H1 (cell line): ENCODE data around the gene HS6ST2. TPM values are rescaled to one million over a fixed set of nuclear protein-coding genes. Genes with fewer than 3 reads are reported as not detected.

ENCODE experiments used
- CTCF ChIA-PET: fragments of 300-600 bp; sonication (Branson Sonifier 250); formaldehyde crosslinking; loops from one replicate; lab custom pipeline; 2021; ENCODE audit not compliant: partially characterized antibody; lab: Charles Lee
- POLR2A ChIA-PET: fragments of 300-600 bp; sonication (Branson Sonifier 250); formaldehyde crosslinking; loops from one replicate; lab custom pipeline; 2021; ENCODE audit warnings: inconsistent platforms; ENCODE audit not compliant: partially characterized antibody; lab: Charles Lee
- DNase-seq, 2 experiments: peaks; one replicate each; pipeline versions ENCODE4 v3.0.0 to v3.0.0-alpha.2; 2010 to 2022; ENCODE audit warnings: low spot score in 2 of 2, low read depth in 1 of 2, mixed read lengths in 1 of 2
- FAIRE-seq: peaks from 2 replicates; lab custom pipeline; 2011; peaks lifted over from hg19 to GRCh38; lab: Jason Lieb, UNC
- H2AFZ ChIP-seq: 2 replicates; pipeline ENCODE4 v1.8.1; 2012; ENCODE audit warnings: low read length, inconsistent platforms
- H2AK5ac ChIP-seq: 2 replicates; pipeline ENCODE4 v1.6.1; 2013; ENCODE audit warnings: low read depth, low read length
- H2BK120ac ChIP-seq: replicated peaks from 2 replicates; pipeline ENCODE3; 2013; ENCODE audit warnings: low read depth, low read length, inconsistent platforms
- H2BK12ac ChIP-seq: 2 replicates; pipeline ENCODE4 v1.6.1; 2013; ENCODE audit warnings: low read depth, low read length
- H2BK15ac ChIP-seq: 2 replicates; pipeline ENCODE4 v1.6.1; 2013; ENCODE audit warnings: low read length
- H2BK20ac ChIP-seq: 2 replicates; pipeline ENCODE4 v1.6.1; 2013; ENCODE audit warnings: low read length
- H2BK5ac ChIP-seq: 2 replicates; pipeline ENCODE4 v1.6.1; 2013; ENCODE audit warnings: low read depth, low read length
- H3K14ac ChIP-seq: 2 replicates; pipeline ENCODE4 v1.6.1; 2013; ENCODE audit warnings: inconsistent platforms; ENCODE audit not compliant: insufficient read length
- H3K18ac ChIP-seq: 2 replicates; pipeline ENCODE4 v1.6.1; 2013; ENCODE audit warnings: low read length; ENCODE audit errors: extremely low read depth
- H3K23ac ChIP-seq: 2 replicates; pipeline ENCODE4 v1.6.1; 2013; ENCODE audit warnings: inconsistent platforms; ENCODE audit not compliant: insufficient read length
- H3K23me2 ChIP-seq: 2 replicates; pipeline ENCODE4 v1.6.1; 2013; ENCODE audit warnings: low read depth, low read length
- H3K27ac ChIP-seq: 2 replicates; pipeline ENCODE4 v1.6.1; 2011; ENCODE audit warnings: low read depth, low read length, inconsistent platforms
- H3K27me3 ChIP-seq, 4 experiments: replicated peaks in 1 of 4; 1 replicate in 1 of 4; 2 replicates in 3 of 4; pipeline versions ENCODE4 v1.6.1 to v1.8.1; 2011 to 2013; ENCODE audit warnings: low read length in 3 of 4, mild to moderate bottlenecking in 3 of 4, inconsistent platforms in 2 of 4, mixed read lengths in 2 of 4, moderate library complexity in 1 of 4; ENCODE audit not compliant: control insufficient read depth in 3 of 4, insufficient read depth in 3 of 4; ENCODE audit errors: extremely low read depth in 1 of 4
- H3K36me3 ChIP-seq, 4 experiments: 2 replicates each; pipeline versions ENCODE4 v1.6.1 to v1.8.1; 2011 to 2013; ENCODE audit warnings: mild to moderate bottlenecking in 4 of 4, low read length in 3 of 4, moderate library complexity in 2 of 4, control low read depth in 1 of 4, inconsistent platforms in 1 of 4; ENCODE audit not compliant: insufficient read depth in 4 of 4, control insufficient read depth in 2 of 4
- H3K4ac ChIP-seq: replicated peaks from 2 replicates; pipeline ENCODE3; 2013; ENCODE audit warnings: low read length, low read depth, mixed read lengths, inconsistent platforms; ENCODE audit not compliant: insufficient read length
- H3K4me1 ChIP-seq, 4 experiments: replicated peaks in 1 of 4; 1 replicate in 1 of 4; 2 replicates in 3 of 4; pipeline versions ENCODE4 v1.6.1 to v1.8.1; 2011 to 2013; ENCODE audit warnings: low read length in 3 of 4, inconsistent platforms in 2 of 4, mixed read lengths in 1 of 4; ENCODE audit not compliant: insufficient read depth in 4 of 4, control insufficient read depth in 3 of 4
- H3K4me2 ChIP-seq, 2 experiments: 2 replicates each; pipeline versions ENCODE4 v1.6.1 to v1.8.1; 2011 to 2013; ENCODE audit warnings: low read depth in 2 of 2, low read length in 2 of 2, control low read depth in 1 of 2, inconsistent platforms in 1 of 2, mild to moderate bottlenecking in 1 of 2; ENCODE audit not compliant: insufficient read depth in 1 of 2
- H3K4me3 ChIP-seq, 4 experiments: fragments of 200-600, 300-600 bp in 1 of 4; sonication (generic), shearing (Covaris generic), sonication (Bioruptor Twin) in 1 of 4; 2 replicates each; pipeline versions ENCODE4 v1.5.1 to v1.8.1; 2011 to 2016; ENCODE audit warnings: low read length in 4 of 4, low read depth in 3 of 4, control low read depth in 2 of 4, inconsistent platforms in 2 of 4, mild to moderate bottlenecking in 2 of 4, mixed read lengths in 1 of 4, moderate library complexity in 1 of 4; ENCODE audit not compliant: insufficient read depth in 2 of 4; ENCODE audit errors: extremely low read depth in 1 of 4
- H3K56ac ChIP-seq: replicated peaks from 2 replicates; pipeline ENCODE3; 2013; ENCODE audit warnings: low read depth, mild to moderate bottlenecking, mixed read lengths, low read length, inconsistent platforms; ENCODE audit not compliant: insufficient read length
- H3K79me1 ChIP-seq: 2 replicates; pipeline ENCODE4 v1.6.1; 2013; ENCODE audit warnings: low read depth, low read length, control low read depth
- H3K79me2 ChIP-seq, 2 experiments: 2 replicates each; pipeline versions ENCODE4 v1.6.1 to v1.8.1; 2012 to 2013; ENCODE audit warnings: low read length in 2 of 2, mild to moderate bottlenecking in 2 of 2, inconsistent platforms in 1 of 2; ENCODE audit not compliant: insufficient read depth in 2 of 2, control insufficient read depth in 1 of 2
- H3K9ac ChIP-seq, 4 experiments: replicated peaks in 1 of 4; 1 replicate in 1 of 4; 2 replicates in 3 of 4; pipeline versions ENCODE4 v1.6.1 to v1.8.1; 2011 to 2013; ENCODE audit warnings: low read depth in 3 of 4, low read length in 3 of 4, control low read depth in 2 of 4, mild to moderate bottlenecking in 2 of 4, moderate library complexity in 2 of 4, inconsistent platforms in 1 of 4; ENCODE audit errors: extremely low read depth in 1 of 4
- H3K9me3 ChIP-seq, 2 experiments: 2 replicates each; pipeline versions ENCODE4 v1.6.1 to v1.8.1; 2012 to 2013; ENCODE audit warnings: mild to moderate bottlenecking in 2 of 2, moderate library complexity in 2 of 2, control low read depth in 1 of 2, inconsistent platforms in 1 of 2, low read depth in 1 of 2, low read length in 1 of 2, mixed read lengths in 1 of 2; ENCODE audit not compliant: insufficient read depth in 2 of 2
- H4K20me1 ChIP-seq, 2 experiments: replicated peaks in 1 of 2; 2 replicates each; pipeline versions ENCODE3 to v1.8.1; 2011 to 2013; ENCODE audit warnings: inconsistent platforms in 2 of 2, low read length in 2 of 2, mild to moderate bottlenecking in 1 of 2; ENCODE audit not compliant: insufficient read depth in 2 of 2, control insufficient read depth in 1 of 2
- H4K5ac ChIP-seq: 2 replicates; pipeline ENCODE4 v1.6.1; 2013; ENCODE audit warnings: low read length, low read depth, mixed read lengths, inconsistent platforms; ENCODE audit not compliant: insufficient read length
- H4K8ac ChIP-seq: 2 replicates; pipeline ENCODE4 v1.8.0; 2013; ENCODE audit warnings: mild to moderate bottlenecking, moderate library complexity, low read length, inconsistent platforms; ENCODE audit not compliant: insufficient read depth; ENCODE audit errors: extremely low read depth
- H4K91ac ChIP-seq: replicated peaks from 2 replicates; pipeline ENCODE3; 2013; ENCODE audit warnings: low read length, mixed read lengths, inconsistent platforms; ENCODE audit not compliant: insufficient read length
- BACH1 ChIP-seq: IDR thresholded peaks from 2 replicates; pipeline ENCODE4 v1.6.1; 2012; ENCODE audit warnings: low read length, improper control_type of control experiment
- BCL11A ChIP-seq, 2 experiments: IDR thresholded peaks; one replicate each; pipeline ENCODE4 v1.6.1; 2011; ENCODE audit warnings: low read depth in 2 of 2, low read length in 2 of 2, mild to moderate bottlenecking in 2 of 2
- CHD1 ChIP-seq: IDR thresholded peaks from 2 replicates; pipeline ENCODE4 v1.6.1; 2012; ENCODE audit warnings: low read depth, low read length, improper control_type of control experiment
- CREB1 ChIP-seq: IDR thresholded peaks from 2 replicates; pipeline ENCODE4 v1.6.1; 2012; ENCODE audit warnings: inconsistent platforms
- EZH2 ChIP-seq: fragments of 200-600 bp; sonication (generic); IDR thresholded peaks from 2 replicates; pipeline ENCODE4 v1.7.1; 2012; ENCODE audit warnings: low read depth, mild to moderate bottlenecking, moderate library complexity, low read length, inconsistent platforms; ENCODE audit not compliant: severe bottlenecking
- KDM1A ChIP-seq: fragments of 200-600, 300-600 bp; sonication (generic); IDR thresholded peaks from 2 replicates; pipeline ENCODE4 v1.7.1; 2016; ENCODE audit warnings: mild to moderate bottlenecking, low read length, borderline replicate concordance
- SUZ12 ChIP-seq: fragments of 200-600 bp; sonication (generic); IDR thresholded peaks from 2 replicates; pipeline ENCODE4 v1.6.1; 2012; ENCODE audit warnings: mild to moderate bottlenecking, inconsistent platforms, low read length, moderate library complexity, mixed read lengths
- TEAD4 ChIP-seq: IDR thresholded peaks from 2 replicates; pipeline ENCODE4 v1.6.1; 2012; ENCODE audit warnings: low read depth, low read length, inconsistent platforms, mixed read lengths
- WGBS, 2 experiments: shearing (Covaris generic) in 1 of 2; methylation state at CpG; one replicate each; pipeline versions ENCODE4 v1.1.6 to v1.1.7; 2013 to 2015; ENCODE audit warnings: low lambda C conversion rate in 2 of 2, mixed read lengths in 2 of 2, inconsistent platforms in 1 of 2, low coverage in 1 of 2, missing lambda C conversion rate in 1 of 2; ENCODE audit not compliant: insufficient replicate concordance in 2 of 2, insufficient coverage in 1 of 2, insufficient read length in 1 of 2; ENCODE audit errors: extremely low coverage in 1 of 2, missing lambda C conversion rate in 1 of 2; 5-methylcytosine and 5-hydroxymethylcytosine counted together
- polyA plus RNA-seq, 7 experiments: library from polyadenylated mRNA; depleted of rRNA in 3 of 7; stranded (reverse) in 5 of 7; unstranded in 2 of 7; fragments of >200 nt in 5 of 7; fragments of 200-250 nt in 2 of 7; gene quantifications; 1 replicate in 5 of 7; 2 replicates in 1 of 7; 4 replicates in 1 of 7; pipeline versions ENCODE4 v1.2.1 to v1.2.3, GENCODE V29; 2011 to 2013; ENCODE audit warnings: missing spikeins in 2 of 7, mixed read lengths in 2 of 7
- total RNA-seq: library from RNA; stranded (reverse); fragmentation: NEBNext Ultra II Directional; extraction: Animal tissue kit (Norgen Biotek cat#: 25700); gene quantifications from 2 replicates; pipeline ENCODE4 v1.2.1, GENCODE V29; 2021
- TF ChIP-seq, protein P1 (sequence below): IDR thresholded peaks from 2 replicates; pipeline ENCODE4 v1.6.1; 2012; ENCODE audit warnings: inconsistent platforms
- TF ChIP-seq, protein P2 (sequence below): IDR thresholded peaks from 2 replicates; pipeline ENCODE4 v1.6.1; 2011; ENCODE audit warnings: low read length, improper control_type of control experiment

HS6ST2 gene
- total and polyA plus RNA-seq, 2 of the 8 experiments (the other 6 are each of a cell fraction or from before 2014, with no cell fraction given) = 3.9 TPM

DNA sequence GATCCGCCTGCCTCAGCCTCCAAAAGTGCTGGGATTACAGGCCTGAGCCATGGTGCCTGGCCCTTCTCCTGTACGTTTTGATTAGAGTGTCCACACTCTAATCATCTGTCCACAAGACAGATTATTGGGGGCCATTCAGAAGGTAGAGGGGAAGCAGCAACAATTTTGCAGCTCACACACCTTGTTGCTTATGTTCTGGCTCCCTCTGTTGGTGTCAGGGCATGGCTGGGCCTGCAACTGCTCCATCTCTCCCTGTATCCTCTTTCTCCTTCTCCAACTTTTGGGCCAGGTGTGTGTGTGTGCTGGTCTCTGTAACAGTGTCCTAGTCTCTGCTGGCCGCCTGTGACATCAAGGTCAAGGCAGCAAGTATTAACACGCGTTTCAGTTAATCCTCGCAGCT is 344.1 kb downstream of the HS6ST2 start:
- Histone ChIP-seq H3K14ac (no peak overlapping the region), H2BK12ac (no peak overlapping the region), H2AK5ac (no peak overlapping the region), H3K56ac (no peak overlapping the region), H3K79me1 (no peaks in the 10 kb centered on the region), H3K36me3 (no peaks in the 10 kb centered on the region), H2BK15ac (no peak overlapping the region), H3K27me3 (no peaks in the 10 kb centered on the region), H3K79me2 (no peaks in the 10 kb centered on the region), H2BK5ac (no peak overlapping the region), H3K23ac (no peak overlapping the region), H3K4me2 (no peak overlapping the region), H3K18ac (no peak overlapping the region), H4K20me1 (no peaks in the 10 kb centered on the region), H4K91ac (no peak overlapping the region), H3K4ac (no peak overlapping the region), H2BK20ac (no peak overlapping the region), H3K4me1 (no peaks in the 10 kb centered on the region), H4K5ac (no peak overlapping the region), H3K9ac (no peak overlapping the region), H3K9me3 (no peaks in the 10 kb centered on the region), H3K23me2 (no peaks in the 10 kb centered on the region), H4K8ac (no peak overlapping the region), H3K4me3 (no peak overlapping the region), H2BK120ac (no peak overlapping the region), H3K27ac (no peak overlapping the region), H2AFZ (no peak overlapping the region)
- DNase-seq = no peak
- ChIA-PET POLR2A (no interaction called here), CTCF (interaction anchor here (0.7 to 5.1 kb wide), 35 partner anchors 8 to 787 kb away, joined by 3 to 33 read pairs (median 6); partner anchors contain the start of gene RAP2C)
- FAIRE-seq = no peak
- 51% methylated on average over 6 of the region's 6 CpGs; no CpG with 5 or more reads in 1 of the 2 experiments for WGBS, 2 experiments
- TF ChIP-seq, protein P1, sequence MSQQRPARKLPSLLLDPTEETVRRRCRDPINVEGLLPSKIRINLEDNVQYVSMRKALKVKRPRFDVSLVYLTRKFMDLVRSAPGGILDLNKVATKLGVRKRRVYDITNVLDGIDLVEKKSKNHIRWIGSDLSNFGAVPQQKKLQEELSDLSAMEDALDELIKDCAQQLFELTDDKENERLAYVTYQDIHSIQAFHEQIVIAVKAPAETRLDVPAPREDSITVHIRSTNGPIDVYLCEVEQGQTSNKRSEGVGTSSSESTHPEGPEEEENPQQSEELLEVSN = no peak
- TF ChIP-seq BCL11A (IDR thresholded peaks at IDR 0.05; ENCODE audit: low read depth in 2 of 2, low read length in 2 of 2) (no peak), BACH1 (no peak), CHD1 (no peak), KDM1A (no peak), CREB1 (no peak), SUZ12 (no peak), TEAD4 (no peak), EZH2 (no peak)
- TF ChIP-seq, protein P2, sequence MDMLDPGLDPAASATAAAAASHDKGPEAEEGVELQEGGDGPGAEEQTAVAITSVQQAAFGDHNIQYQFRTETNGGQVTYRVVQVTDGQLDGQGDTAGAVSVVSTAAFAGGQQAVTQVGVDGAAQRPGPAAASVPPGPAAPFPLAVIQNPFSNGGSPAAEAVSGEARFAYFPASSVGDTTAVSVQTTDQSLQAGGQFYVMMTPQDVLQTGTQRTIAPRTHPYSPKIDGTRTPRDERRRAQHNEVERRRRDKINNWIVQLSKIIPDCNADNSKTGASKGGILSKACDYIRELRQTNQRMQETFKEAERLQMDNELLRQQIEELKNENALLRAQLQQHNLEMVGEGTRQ = no peak
